DMS53 (cell line): ENCODE results near the gene PLEKHA3.
A peak's percentile ranks its signal among the peaks of the same experiment; 100 is the strongest.
"Not testable (repeated sequence)": the region's sequence is repeated elsewhere in the genome, so short reads cannot be mapped to it uniquely, and the experiment has no call there.

Experiments used
- DNase-seq: peaks from one replicate; lab custom pipeline; 2025; lab: John Stamatoyannopoulos, UW

The PLEKHA3 gene

GRCh38 chr2:178480227-178481181 is at the start of gene PLEKHA3:
Gene PLEKHA3 (plus strand): TSS chr2:178480457. CDS start chr2:178480870, 413 bp downstream.
- peak; percentile 100 for DNase-seq

- no peak for DNase-seq
Observed at GRCh38 chr2:178436662-178437061, 43.6 kb upstream of the PLEKHA3 start.

GRCh38 chr2:178441426-178441825 is 38.8 kb upstream of the PLEKHA3 start:
- DNase-seq = no peak

- no peak for DNase-seq
Observed at GRCh38 chr2:178448968-178449661, 31.1 kb upstream of the PLEKHA3 start.

GRCh38 chr2:178449700-178450523 is 30.3 kb upstream of the PLEKHA3 start:
- DNase-seq = peak; percentile 89

GRCh38 chr2:178450524-178450773 is 29.8 kb upstream of the PLEKHA3 start:
- DNase-seq = peak; percentile 98

- DNase-seq = peak; percentile 99
Observed at GRCh38 chr2:178450774-178451525, 29.3 kb upstream of the PLEKHA3 start, which contains the start of the genes PJVK and PRKRA. Gene PJVK (plus strand): TSS chr2:178451378. CDS start chr2:178453410, 2,032 bp downstream. Gene PRKRA (minus strand): TSS chr2:178451175. CDS start chr2:178451030, 145 bp downstream.

- no peak for DNase-seq
Observed at GRCh38 chr2:178452334-178452733, 27.9 kb upstream of the PLEKHA3 start.

GRCh38 chr2:178452870-178453269 is 27.4 kb upstream of the PLEKHA3 start:
- peak; percentile 14 for DNase-seq

- no peak for DNase-seq
Observed at GRCh38 chr2:178455947-178456346, 24.3 kb upstream of the PLEKHA3 start.

GRCh38 chr2:178457390-178457886 is 22.8 kb upstream of the PLEKHA3 start:
- DNase-seq = no peak

- no peak for DNase-seq
Observed at GRCh38 chr2:178469219-178469849, 10.9 kb upstream of the PLEKHA3 start.

GRCh38 chr2:178471313-178471712 is 8.9 kb upstream of the PLEKHA3 start:
- not testable (repeated sequence) for DNase-seq

GRCh38 chr2:178473373-178473772 is 6.9 kb upstream of the PLEKHA3 start:
- DNase-seq = no peak

GRCh38 chr2:178473931-178474330 is 6.3 kb upstream of the PLEKHA3 start:
- no peak for DNase-seq

GRCh38 chr2:178474560-178474959 is 5.7 kb upstream of the PLEKHA3 start:
- no peak for DNase-seq

GRCh38 chr2:178476477-178476876 is 3.8 kb upstream of the PLEKHA3 start:
- DNase-seq = peak; percentile 17

GRCh38 chr2:178477443-178478129 is 2.7 kb upstream of the PLEKHA3 start:
- DNase-seq = peak; percentile 55

GRCh38 chr2:178478130-178478438 is 2.2 kb upstream of the PLEKHA3 start:
- DNase-seq = peak; percentile 75
